NCI-H2107 treated with DMSO at 0.1 percent for 48 hours (cell line): ENCODE results near the gene C15orf39.
"Not testable (repeated sequence)": the region's sequence is repeated elsewhere in the genome, so short reads cannot be mapped to it uniquely, and the experiment has no call there.

Experiments used
- DNase-seq: peaks from one replicate; lab custom pipeline; 2025; ENCODE audit not compliant: unreplicated experiment; lab: John Stamatoyannopoulos, UW

C15orf39 gene

DNA sequence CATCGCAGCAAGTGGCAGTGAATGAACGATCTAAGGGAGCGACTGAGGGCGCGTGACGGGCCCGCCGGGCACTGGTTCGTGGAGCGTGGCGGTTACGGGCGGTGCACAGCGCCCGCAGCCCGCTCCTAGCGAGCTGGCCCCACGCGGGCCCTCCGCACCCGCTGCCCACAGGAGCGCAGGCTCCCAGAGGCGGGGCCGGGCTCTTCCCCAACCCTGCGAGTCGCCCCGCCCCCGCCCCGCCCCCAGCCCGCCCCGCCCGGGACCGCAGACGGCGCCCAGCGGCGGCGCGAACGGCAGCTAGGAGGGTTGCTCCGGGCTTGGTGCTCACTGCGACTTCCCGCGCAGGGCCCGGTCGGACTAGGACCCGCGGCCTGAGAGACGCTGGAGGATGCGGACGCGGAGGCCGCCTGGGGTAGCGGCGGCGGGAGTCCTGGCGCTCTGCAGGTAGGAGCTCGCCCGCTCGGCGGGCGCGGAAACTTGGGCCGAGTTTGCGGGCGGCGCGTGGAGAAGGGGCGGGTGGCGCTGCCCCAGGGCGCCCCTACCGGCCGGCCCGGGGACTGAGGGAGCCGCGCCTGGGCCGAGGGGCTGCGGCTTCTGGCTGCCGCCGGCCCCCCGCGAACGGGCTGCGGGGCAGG is at the start of gene C15orf39:
TSS of gene C15orf39 (plus strand) at position 267 of the 635 bp plus-strand sequence. CDS start 4,167 bp downstream, outside the sequence.
- no peak for DNase-seq

DNA sequence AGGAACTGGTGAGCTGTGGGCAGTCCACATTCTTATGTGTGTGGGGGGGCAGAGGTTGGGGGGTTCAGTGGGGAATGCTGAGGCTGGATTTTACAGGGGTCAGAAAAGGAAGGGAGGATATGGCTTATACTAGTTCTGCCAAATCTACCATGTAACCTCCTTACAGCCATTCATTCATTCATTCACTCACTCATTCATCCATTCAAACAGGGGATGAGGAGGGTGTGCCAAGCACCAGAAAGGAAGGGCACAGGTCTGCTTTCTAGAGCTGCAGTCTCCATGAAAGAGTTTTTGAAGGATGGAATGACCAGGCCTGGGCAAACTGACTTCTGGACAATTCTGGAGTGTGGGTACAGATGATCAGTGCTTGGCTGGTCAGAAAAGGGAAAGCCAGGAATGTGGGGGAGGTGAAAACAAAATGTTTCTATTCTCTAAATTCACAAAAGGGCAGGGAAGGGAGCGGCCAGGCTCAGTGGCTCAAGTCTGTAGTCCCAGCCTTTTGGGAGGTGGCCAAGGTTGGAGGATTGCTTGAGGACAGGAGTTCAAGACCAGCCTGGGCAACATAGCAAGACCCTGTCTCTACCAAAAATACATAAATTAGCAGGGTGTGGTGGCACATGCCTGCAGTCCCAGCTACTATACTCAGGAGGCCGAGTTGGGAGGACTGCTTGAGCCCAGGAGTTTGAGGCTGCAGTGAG is 49.2 kb upstream of the C15orf39 start:
- no peak for DNase-seq

DNA sequence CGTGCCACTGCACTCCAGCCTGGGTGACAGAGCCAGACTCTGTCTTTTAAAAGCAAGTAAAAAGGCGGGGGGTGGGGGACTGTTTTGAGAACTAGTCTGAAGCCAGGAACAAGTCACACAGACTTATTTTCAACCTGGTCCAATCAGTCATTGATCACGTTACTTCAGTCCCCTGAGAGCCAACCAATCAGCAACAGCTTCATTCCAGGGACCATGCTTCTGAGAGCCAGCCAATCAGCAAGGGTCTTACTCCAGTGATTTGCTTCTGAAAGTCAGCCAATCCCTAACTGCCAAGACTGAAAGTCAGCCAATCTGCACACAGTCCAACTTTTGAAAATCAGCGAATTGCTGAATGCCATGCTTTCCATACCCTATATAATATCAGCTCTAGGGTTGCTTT is 48.6 kb upstream of the C15orf39 start:
- DNase-seq: no peak

DNA sequence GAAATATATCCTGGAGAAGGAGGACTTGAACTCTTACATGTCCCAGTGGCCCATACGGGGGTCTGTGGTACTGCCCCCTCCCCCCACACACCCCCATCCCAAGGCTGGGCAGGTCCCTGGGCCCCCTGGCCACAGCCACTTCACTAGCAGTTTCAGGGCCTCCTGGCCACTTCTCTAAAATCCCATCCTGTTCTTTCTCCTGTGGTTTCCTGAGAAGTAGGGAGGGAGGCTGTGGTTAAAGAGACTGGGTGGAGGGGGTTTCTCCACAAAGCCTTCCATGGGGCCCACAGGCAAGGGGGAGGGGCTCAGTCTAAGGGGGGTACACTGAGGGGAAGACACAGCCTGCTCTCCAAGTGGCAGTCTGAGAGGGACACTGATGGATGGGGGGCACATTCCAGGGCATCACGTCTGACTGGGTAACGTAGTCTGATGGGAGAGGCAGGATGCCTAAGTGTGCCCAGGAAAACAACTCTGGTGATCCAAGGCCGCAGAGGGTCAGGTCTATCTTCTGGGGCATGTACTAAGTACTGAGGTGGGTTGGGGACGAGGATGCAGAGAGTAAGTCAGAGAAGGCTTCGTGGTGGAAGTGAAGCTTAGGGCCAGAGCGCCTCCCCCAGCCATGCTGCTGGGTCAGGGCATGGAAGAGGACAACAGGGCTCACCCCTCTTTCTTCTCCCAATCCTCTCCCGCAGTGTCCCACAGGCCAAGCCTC is 48.0 kb upstream of the C15orf39 start:
- DNase-seq: no peak

DNA sequence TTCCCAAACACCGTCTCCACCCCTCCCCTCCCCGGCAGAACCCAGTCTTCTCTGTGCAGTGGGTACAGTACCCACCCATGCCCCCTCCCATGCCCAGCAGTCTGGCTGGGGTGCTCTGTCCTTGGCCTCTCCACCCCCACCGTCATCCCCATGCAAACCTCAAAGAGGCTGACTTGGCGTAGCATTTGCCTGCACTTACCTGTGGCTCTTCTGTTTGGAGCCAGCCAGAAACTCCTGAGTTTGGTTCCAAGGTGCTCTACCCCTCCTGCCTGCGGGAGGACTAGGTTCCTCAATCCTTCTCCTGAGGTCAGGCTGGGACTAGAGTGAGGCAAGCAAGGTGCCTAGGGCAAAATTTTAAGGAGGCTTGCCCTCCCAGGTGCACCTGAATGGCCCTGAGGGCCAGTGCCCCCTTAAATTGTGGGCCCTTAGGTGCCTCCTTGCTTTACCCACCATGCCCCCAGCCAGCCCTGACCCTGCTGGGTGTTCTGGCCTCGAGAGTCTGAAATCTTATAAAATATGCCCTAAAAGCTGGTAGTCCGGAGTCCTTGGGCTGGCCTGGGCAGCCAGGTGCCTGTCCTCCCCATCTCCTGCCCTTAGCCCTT is 47.1 kb upstream of the C15orf39 start:
- no peak for DNase-seq

DNA sequence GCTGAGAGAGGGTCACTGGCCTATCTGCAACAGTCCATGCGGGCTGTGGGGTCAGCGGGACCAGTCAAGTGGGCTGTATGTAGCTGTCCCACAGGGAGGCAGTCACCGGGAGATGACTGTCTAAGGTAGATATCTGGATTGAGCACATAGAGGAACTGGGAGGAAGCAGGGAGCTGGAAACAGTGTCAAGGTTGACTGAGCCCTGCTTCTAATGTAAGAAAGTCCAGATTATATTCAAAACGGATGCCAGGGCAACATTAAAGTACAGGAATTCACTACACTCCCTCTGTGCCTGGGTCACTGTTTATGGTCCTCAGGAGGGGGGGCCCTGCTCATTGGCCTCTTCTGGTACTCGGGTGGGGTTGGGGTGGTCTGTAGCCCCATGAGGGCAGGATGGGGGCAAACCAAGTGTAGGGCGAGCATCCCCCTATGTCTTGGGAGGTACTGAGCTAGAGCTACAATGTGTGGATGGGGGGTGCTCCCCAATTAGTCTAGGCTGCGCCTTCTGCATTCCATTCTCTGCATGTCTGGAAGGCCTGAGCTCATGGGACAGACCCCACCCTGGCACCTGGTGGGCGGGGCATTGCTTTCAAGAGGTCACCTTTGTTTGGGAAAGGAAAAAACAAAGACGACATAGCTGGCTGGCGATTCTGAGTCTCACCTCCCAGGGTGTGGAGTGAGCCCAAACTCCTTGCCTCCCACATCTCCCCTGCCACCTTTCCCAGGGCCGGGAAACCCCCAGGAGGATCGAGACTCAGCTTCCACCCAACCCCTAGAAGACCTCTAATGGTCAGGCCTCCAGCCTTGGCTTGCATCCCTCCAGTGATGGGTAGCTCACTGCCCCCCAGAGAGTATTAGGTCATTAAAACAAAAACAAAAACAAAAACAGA is 45.1 kb upstream of the C15orf39 start:
- no peak for DNase-seq

DNA sequence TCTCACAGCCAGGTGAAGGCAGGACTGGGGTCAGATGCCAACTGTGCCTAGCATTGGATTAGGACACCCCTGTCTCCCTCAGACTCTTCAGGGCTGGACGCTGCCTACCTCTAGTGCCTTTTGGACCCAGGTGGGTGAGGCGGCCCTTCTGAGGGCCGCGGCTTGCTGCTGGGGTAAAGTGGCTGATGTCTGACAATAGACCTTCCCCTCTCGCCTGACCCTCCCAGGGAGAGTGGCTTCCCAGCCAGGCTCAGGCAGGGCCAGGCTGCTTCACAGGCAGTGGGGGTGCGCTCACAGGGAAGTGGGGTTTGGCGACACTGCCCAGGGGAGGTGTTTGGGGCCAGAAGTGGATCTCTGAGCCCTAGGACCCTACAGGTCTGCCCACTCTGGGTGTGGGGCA is 43.3 kb upstream of the C15orf39 start:
- DNase-seq: no peak

DNA sequence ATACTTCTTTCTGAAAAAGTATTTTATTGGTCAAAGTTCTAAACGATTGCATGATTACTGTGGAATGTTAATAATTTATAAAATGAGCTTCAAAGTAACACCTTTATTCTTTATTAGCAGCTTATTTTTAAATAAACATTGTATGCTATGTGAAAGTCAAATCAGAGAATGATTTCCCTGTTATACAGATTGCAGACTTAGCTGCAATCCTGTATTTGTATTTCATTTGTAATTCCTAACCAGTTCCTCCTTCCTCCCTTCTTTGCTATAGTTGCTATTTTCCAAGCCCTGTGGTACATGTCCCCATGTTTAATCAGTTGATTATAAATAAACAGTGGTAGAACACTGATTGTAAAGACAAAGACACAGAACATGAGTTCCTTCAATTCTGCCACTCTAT is 42.4 kb upstream of the C15orf39 start:
- no peak for DNase-seq

DNA sequence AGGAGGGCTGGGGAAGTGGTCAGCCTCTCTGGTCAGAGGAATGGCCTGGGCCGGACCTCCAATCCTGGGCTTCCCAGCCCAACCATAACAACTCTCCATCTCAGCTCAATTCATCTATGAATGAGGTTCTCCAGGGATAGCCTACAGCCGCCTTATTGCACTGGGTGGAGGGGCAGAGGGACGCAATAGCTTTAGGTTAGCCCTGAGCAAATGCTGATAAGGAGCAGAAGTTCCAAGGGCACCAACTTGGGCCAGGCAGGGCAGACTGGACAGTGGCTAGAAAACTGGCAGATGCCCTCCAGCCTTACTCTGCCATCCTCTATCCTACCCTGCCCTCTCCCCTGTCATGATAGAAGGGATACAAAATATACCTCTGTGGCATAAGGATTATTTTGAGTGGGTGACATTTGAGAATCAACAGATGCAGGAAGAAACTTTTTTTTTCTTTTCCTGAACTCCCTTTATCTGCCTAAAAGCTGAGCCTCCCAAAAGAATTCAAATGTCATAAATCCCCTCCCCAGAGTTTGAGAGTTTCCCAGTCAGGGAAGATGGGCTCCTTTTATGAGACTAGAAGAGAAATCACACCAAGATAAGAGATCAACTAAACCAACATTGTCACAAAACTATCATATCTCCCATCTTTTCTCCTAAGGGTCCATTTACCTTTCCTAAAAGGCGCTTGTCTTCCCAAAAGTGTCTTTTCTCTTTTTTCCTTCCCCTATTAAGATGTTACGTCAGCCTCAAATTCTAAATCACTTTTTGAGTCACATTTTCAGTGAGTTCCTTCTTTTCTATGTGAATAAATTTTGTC is 40.4 kb upstream of the C15orf39 start:
- DNase-seq: no peak

DNA sequence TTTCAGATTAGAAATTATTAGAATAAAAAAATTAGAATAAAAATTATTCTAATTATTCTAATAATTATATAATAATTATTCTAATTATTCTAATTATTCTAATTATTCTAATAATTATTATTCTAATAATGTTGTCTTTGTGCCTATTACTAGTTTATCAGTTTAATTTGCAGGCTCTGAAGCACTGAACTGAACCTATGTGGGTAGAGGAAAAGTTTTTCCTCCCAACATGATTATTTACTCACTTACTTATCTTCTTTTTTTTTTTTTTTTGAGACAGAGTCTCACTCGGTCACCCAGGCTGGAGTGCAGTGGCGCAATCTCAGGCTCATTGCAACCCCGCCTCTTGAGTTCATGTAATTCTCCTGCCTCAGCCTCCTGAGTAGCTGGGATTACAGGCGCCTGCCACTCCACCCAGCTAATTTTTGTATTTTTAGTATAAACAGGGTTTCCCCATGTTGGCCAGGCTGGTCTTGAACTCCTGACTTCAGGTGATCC is 39.7 kb upstream of the C15orf39 start:
- DNase-seq: no peak

DNA sequence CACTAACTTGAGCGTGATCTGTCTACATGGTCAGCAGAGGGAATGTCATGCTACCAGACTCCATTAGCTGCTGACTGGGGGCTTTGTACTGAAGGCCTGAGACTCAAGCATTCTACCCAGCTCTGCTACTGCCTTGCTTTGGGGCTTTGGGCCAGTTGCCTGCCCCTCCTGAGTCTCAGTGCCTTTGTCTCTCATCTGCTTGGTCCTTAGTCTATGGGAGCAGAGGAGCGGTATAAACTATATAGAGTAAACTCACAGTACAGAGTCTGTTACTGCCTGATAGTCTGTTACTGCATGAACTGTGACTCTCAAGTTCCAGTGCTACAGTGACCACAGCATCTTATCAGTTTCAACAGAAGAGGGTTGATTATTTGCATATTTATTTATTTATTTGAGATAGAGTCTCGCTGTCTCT is 38.5 kb upstream of the C15orf39 start:
- no peak for DNase-seq

DNA sequence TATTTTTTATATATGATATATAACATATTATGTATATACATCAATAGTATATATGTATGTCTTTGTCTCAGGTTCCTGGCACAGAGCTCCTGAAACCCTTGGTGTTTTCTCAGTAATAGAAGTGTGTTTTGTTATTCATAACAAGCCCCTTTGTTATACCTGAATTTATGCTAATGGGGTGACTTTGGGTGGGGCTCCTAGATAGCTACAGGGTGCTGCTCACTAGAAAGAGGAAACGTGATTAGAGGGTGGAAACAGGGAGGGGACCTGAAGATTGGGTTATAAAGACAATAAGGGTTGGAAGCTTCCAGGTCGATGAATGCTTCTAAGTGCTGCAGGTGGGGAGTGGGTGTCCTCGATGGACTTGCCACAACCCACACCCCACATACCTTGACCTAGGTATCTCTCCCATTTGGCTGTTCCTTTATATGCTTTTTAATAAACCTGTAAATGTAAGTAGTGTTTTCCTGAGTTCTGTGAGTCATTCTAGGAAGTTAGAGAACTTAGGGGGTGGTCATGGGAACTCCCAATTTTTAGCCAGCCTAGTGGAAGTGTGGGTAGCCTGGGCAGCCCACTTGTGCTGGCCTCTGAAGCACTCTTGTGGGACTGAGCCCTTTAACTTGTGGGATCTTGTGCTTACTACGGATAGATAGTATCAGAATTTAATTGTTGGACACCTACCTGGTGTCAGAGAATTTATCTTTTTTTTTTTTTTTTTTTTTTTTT is 36.9 kb upstream of the C15orf39 start:
- no peak for DNase-seq

DNA sequence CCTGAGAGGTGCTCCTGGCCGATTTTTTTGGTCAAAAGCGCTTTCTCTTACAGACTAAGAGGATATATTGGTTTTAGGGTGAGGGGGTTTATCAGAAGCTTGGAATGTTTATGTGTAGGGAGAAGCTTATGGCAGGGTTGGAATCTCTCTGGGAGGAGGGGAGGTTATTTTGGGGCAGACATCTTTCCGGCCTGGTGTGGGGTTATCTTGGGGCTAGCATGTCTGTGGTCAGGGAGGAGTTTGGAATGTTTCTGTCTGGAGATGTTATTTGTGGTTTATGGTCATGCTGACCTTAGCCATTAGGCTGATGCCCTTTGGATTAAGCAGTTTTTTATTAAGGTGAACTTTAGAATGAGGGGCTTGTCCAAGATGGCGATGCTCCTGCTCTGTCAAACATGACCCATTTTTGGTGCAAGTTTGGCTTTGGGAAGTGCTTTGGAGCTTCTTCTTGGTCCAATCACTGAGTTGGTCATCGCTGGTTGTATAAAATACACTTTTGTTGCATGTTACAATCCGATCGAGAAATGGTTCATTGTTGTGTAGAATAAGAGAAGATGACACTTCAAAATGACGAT is 35.1 kb upstream of the C15orf39 start:
- DNase-seq: not testable (repeated sequence)

DNA sequence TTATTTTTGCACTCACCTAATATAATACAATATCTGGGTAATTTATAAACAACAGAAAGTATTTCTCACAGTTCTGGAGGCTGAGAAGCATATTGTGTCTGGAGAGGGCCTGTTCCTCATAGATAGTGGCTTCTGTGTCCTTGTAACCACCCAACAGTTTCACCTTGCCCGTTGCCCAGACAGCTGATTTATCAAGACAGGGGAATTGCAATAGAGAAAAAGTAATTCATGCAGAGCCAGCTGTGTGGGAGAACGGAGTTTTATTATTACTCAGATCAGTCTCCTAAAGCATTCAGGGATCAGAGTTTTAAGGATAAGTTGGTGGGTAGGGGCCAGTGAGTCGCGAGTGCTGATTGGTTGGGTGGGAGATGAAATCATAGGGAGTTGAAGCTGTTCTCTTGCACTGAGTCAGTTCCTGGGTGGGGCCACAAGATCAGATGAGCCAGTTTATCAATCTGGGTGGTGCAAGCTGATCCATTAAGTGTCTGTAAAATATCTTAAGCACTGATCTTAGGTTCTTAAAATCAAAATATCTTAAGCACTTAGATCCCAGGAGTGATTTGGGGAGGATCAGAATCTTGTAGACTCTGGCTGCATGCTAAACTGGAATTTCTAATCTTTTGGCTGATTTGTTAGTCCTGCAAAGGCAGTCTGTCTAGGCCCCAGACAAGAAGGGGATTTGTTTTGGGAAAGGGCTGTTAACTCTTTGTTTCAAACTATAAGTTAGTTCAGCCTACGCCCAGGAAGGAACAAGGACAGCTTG is 33.9 kb upstream of the C15orf39 start:
- DNase-seq: no peak

DNA sequence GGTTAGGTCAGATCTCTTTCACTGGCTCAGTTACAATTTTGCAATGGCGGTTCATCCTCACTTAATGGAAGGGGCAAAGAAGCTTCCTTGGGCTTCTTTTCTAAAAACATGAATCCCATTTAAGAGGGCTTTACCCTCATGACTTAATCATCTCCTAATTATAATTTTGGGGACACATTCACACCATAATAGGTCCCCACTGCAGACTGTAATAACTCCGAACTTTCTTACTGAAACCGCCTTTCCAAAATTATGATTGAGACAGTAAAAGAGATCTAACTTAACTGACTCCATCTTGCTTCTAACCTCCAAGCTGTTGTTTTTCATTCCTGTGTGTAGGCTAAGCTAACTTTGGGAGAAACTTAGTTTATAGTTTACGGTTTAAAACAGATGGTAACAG is 33.3 kb upstream of the C15orf39 start:
- DNase-seq: no peak

DNA sequence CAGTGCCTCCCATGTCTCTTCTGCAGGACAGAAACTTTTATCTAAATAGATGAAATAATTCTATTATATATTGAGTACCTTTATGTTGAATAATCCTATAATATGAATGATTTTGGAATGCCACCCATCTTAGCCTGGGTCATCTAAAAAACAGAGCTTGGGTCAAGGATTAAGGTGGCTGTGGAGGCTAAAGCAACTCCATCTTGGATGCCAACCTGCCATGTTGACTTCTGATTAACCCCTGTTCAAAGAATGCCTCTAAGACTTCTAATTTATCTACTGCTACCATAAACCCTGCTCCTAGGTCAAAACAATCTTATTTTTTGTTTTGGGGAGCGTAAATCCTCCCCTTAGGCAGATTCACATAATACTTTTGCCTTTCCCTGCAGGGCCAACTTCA is 31.5 kb upstream of the C15orf39 start:
- no peak for DNase-seq

DNA sequence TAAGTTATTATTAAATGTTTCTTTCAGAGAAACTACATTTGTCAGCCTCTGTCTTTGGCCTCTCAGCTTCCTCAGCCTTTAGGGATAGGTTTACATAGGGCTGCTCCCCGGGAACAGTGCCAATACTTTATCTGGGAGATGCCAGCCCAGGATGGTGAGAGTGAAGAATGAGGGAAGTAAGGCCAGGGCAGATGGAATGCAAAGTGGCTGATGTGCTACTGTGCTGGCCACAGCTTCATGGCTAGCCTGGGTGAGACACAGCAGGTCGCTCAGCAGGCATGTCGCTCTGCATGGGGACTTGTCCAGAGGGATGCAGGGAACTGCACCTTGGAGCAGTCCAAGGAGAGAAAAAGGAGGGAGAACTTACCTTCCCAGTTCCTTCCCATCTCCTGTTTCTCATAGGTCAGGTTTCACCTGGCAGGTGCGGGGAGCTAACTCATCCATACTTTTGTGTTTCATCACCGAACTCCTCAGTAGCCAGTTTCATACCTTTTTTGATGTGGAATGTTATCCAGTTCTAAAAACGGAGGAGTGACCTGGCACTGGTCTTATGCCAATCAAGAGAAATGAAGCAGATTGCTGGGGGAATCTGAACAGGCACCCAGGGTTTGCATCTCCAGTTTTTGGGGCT is 30.9 kb upstream of the C15orf39 start:
- no peak for DNase-seq

DNA sequence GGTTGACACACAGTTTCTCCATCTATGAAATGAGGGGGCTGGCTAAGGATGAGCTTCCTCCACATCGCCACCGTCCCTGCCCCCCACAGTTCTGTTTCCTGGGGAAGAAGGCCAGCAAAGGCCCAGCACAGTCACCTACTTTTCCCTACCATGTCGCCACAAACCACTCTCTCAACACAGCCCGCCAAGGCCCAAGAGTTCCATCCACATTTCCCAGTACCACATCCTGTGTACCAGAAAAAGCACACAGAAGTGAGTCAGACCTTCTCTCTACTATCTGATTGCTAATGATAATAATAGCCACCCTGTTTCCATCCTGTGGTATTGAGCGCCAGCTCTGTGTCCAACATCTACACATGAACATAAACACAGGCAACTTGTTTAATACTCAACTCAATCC is 30.3 kb upstream of the C15orf39 start:
- DNase-seq: no peak
